Measurements from ENCODE around the gene LYPD6.

The LYPD6 gene

GRCh38 chr2:149353421-149353820 is 23.0 kb downstream of the LYPD6 start:
- DNase-seq = no peak

- DNase-seq = no peak
These were observed 25.5 kb downstream of the LYPD6 start for GRCh38 chr2:149355716-149356422.

GRCh38 chr2:149357058-149357457 is 26.7 kb downstream of the LYPD6 start:
- no peak for DNase-seq

- DNase-seq = no peak
These were observed 29.7 kb downstream of the LYPD6 start for GRCh38 chr2:149360106-149360505.

GRCh38 chr2:149363958-149364357 is 33.6 kb downstream of the LYPD6 start:
- no peak for DNase-seq

GRCh38 chr2:149364839-149365238 is 34.5 kb downstream of the LYPD6 start:
- no peak for DNase-seq

GRCh38 chr2:149365931-149366583 is 35.7 kb downstream of the LYPD6 start:
- no peak for DNase-seq

GRCh38 chr2:149370061-149370775 is 39.8 kb downstream of the LYPD6 start:
- no peak for DNase-seq

- DNase-seq = no peak
These were observed 41.1 kb downstream of the LYPD6 start for GRCh38 chr2:149371476-149371875.

GRCh38 chr2:149375801-149376361 is 45.5 kb downstream of the LYPD6 start:
- DNase-seq = no peak

GRCh38 chr2:149380205-149380604 is 49.8 kb downstream of the LYPD6 start:
- no peak for DNase-seq

- DNase-seq = no peak
These were observed 53.0 kb downstream of the LYPD6 start for GRCh38 chr2:149383340-149383739.

- no peak for DNase-seq
These were observed 55.0 kb downstream of the LYPD6 start for GRCh38 chr2:149385350-149385749.

- no peak for DNase-seq
These were observed 57.0 kb downstream of the LYPD6 start for GRCh38 chr2:149387411-149387810.

- no peak for DNase-seq
These were observed 57.9 kb downstream of the LYPD6 start for GRCh38 chr2:149388120-149388816.

- no peak for DNase-seq
These were observed 59.2 kb downstream of the LYPD6 start for GRCh38 chr2:149389506-149390167.

- no peak for DNase-seq
These were observed 63.2 kb downstream of the LYPD6 start for GRCh38 chr2:149393614-149394013.

- no peak for DNase-seq
These were observed 64.5 kb downstream of the LYPD6 start for GRCh38 chr2:149394864-149395263.

GRCh38 chr2:149399934-149400615 is 69.7 kb downstream of the LYPD6 start:
- DNase-seq = no peak

GRCh38 chr2:149400997-149401396 is 70.6 kb downstream of the LYPD6 start:
- no peak for DNase-seq

- DNase-seq = no peak
These were observed 79.1 kb downstream of the LYPD6 start for GRCh38 chr2:149409506-149409905.
